Measurements from ENCODE around the gene CACNA1B.
"Not testable (repeated sequence)": the region's sequence is repeated elsewhere in the genome, so short reads cannot be mapped to it uniquely, and the experiment has no call there.

CACNA1B gene

GRCh38 chr9:137877506-137878122 lies at the start of gene CACNA1B:
Gene CACNA1B (plus strand): TSS chr9:137877782. CDS start chr9:137877934, 152 bp downstream.
- DNase-seq, result not testable (repeated sequence)

- no peak for DNase-seq
Observed at GRCh38 chr9:137827908-137828526, 49.6 kb upstream of the CACNA1B start.

- peak; percentile 43 for DNase-seq
Observed at GRCh38 chr9:137828527-137829259, 48.9 kb upstream of the CACNA1B start.

- DNase-seq, result no peak
Observed at GRCh38 chr9:137829260-137829996, 48.2 kb upstream of the CACNA1B start.

GRCh38 chr9:137832191-137832700 lies 45.3 kb upstream of the CACNA1B start:
- DNase-seq, result no peak

GRCh38 chr9:137832830-137833590 lies 44.6 kb upstream of the CACNA1B start:
- no peak for DNase-seq

GRCh38 chr9:137833721-137834613 lies 43.6 kb upstream of the CACNA1B start:
- no peak for DNase-seq

GRCh38 chr9:137834846-137835546 lies 42.6 kb upstream of the CACNA1B start:
- no peak for DNase-seq

GRCh38 chr9:137836151-137836830 lies 41.3 kb upstream of the CACNA1B start:
- no peak for DNase-seq

- DNase-seq, result no peak
Observed at GRCh38 chr9:137836831-137837241, 40.7 kb upstream of the CACNA1B start.

- no peak for DNase-seq
Observed at GRCh38 chr9:137837345-137838278, 40.0 kb upstream of the CACNA1B start.

GRCh38 chr9:137838576-137838975 lies 39.0 kb upstream of the CACNA1B start:
- DNase-seq, result no peak

- no peak for DNase-seq
Observed at GRCh38 chr9:137843355-137843754, 34.2 kb upstream of the CACNA1B start.

GRCh38 chr9:137851516-137852267 lies 25.9 kb upstream of the CACNA1B start:
- no peak for DNase-seq

- no peak for DNase-seq
Observed at GRCh38 chr9:137853392-137853995, 24.1 kb upstream of the CACNA1B start.

GRCh38 chr9:137860361-137860760 lies 17.2 kb upstream of the CACNA1B start:
- DNase-seq, result no peak

GRCh38 chr9:137865581-137866145 lies 11.9 kb upstream of the CACNA1B start:
- DNase-seq, result no peak
